Fibroblast of lung (primary cell): ENCODE measurements around the gene COG2. TPM values are rescaled to one million over a fixed set of nuclear protein-coding genes. Genes with fewer than 3 reads are reported as not detected.

Source experiments
- DNase-seq, 2 donors: peaks; one replicate each; pipeline versions ENCODE4 v3.0.0 to v3.0.0-alpha.2; 2010; ENCODE audit warnings: low read depth in 2 of 2
- H2AFZ ChIP-seq: 2 replicates; pipeline ENCODE4 v1.5.1; 2012; ENCODE audit warnings: low read length, control low read depth, inconsistent platforms
- H3K27ac ChIP-seq: 2 replicates; pipeline ENCODE4 v1.5.1; 2011; ENCODE audit warnings: low read length, control low read depth; ENCODE audit not compliant: insufficient read depth
- H3K27me3 ChIP-seq: 2 replicates; pipeline ENCODE4 v1.5.1; 2011; ENCODE audit warnings: mild to moderate bottlenecking, low read length; ENCODE audit not compliant: control insufficient read depth, insufficient read depth
- H3K36me3 ChIP-seq: 2 replicates; pipeline ENCODE4 v1.5.1; 2011; ENCODE audit warnings: low read length; ENCODE audit not compliant: control insufficient read depth, insufficient read depth
- H3K4me1 ChIP-seq: 2 replicates; pipeline ENCODE4 v1.5.1; 2011; ENCODE audit warnings: low read length; ENCODE audit not compliant: control insufficient read depth, insufficient read depth; ENCODE audit errors: extremely low read depth
- H3K4me2 ChIP-seq: 2 replicates; pipeline ENCODE4 v1.5.1; 2011; ENCODE audit warnings: low read length, control low read depth; ENCODE audit not compliant: insufficient read depth; ENCODE audit errors: extremely low read depth
- H3K4me3 ChIP-seq, 4 experiments: fragments of 200-600 bp in 1 of 4; sonication (generic) in 1 of 4; replicated peaks in 1 of 4; 2 replicates each; pipeline ENCODE4 v1.5.1; 2011 to 2016; ENCODE audit warnings: low read length in 4 of 4, low read depth in 3 of 4, mild to moderate bottlenecking in 3 of 4, control low read depth in 2 of 4, inconsistent platforms in 1 of 4, mixed read lengths in 1 of 4; ENCODE audit not compliant: insufficient read depth in 1 of 4; ENCODE audit errors: control extremely low read depth in 1 of 4
- H3K79me2 ChIP-seq: 2 replicates; pipeline ENCODE4 v1.5.1; 2012; ENCODE audit warnings: mild to moderate bottlenecking, low read length, inconsistent platforms; ENCODE audit not compliant: control insufficient read depth, insufficient read depth
- H3K9ac ChIP-seq: 2 replicates; pipeline ENCODE4 v1.5.1; 2011; ENCODE audit warnings: mild to moderate bottlenecking, low read length, control low read depth; ENCODE audit not compliant: insufficient read depth
- H3K9me3 ChIP-seq: 2 replicates; pipeline ENCODE4 v1.5.1; 2012; ENCODE audit warnings: low read depth, low read length; ENCODE audit not compliant: control insufficient read depth, insufficient read depth
- H4K20me1 ChIP-seq: 2 replicates; pipeline ENCODE4 v1.5.1; 2011; ENCODE audit warnings: low read length; ENCODE audit not compliant: control insufficient read depth, insufficient read depth; ENCODE audit errors: extremely low read depth
- EZH2 ChIP-seq: IDR thresholded peaks from 2 replicates; pipeline ENCODE4 v1.5.1; 2012; ENCODE audit warnings: low read length, control low read depth, mild to moderate bottlenecking; ENCODE audit errors: missing control alignments
- polyA plus RNA-seq, 2 donors: library from polyadenylated mRNA; depleted of rRNA in 1 of 2; stranded (reverse) in 1 of 2; unstranded in 1 of 2; fragments of >200 nt; gene quantifications; 2 replicates each; pipeline ENCODE4 v1.2.1, GENCODE V29; 2011 to 2012; ENCODE audit warnings: missing spikeins in 1 of 2
- total RNA-seq: library from RNA; depleted of rRNA; stranded (reverse); fragments of >200 nt; gene quantifications from 2 replicates; pipeline ENCODE4 v1.2.1, GENCODE V29; 2014
- TF ChIP-seq, protein P1 (sequence below), 2 donors: IDR thresholded peaks in 1 of 2; conservative IDR thresholded peaks in 1 of 2; 1 replicate in 1 of 2; 2 replicates in 1 of 2; pipeline ENCODE4 v1.5.1; 2011 to 2012; ENCODE audit warnings: low read length in 2 of 2, control low read depth in 1 of 2, inconsistent platforms in 1 of 2, low read depth in 1 of 2, mild to moderate bottlenecking in 1 of 2

COG2 gene
- total and polyA plus RNA-seq, 2 donors (not counting 1 experiment from before 2014, with no cell fraction given) = 15.4 to 21.5 TPM

DNA sequence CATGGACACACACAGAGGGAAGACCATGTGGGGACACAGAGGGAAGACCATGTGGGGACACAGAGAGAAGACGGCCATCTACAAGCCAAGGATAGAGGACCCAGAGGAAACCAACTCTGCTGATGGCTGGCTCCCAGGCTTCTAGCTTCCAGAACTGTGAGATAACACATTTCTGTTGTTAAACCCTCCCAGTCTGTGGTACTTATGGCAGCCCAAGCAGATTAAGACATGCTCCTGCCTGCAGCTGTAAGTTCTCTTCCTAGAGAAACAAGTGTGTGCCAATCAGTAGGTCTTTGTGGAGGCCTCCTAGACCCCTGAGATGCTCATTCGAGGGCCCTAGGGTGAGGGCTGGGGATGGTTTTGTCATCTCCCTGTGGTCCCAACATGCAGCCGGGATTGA lies 69.0 kb downstream of the COG2 start:
- TF ChIP-seq EZH2 = no peak
- TF ChIP-seq, protein P1, sequence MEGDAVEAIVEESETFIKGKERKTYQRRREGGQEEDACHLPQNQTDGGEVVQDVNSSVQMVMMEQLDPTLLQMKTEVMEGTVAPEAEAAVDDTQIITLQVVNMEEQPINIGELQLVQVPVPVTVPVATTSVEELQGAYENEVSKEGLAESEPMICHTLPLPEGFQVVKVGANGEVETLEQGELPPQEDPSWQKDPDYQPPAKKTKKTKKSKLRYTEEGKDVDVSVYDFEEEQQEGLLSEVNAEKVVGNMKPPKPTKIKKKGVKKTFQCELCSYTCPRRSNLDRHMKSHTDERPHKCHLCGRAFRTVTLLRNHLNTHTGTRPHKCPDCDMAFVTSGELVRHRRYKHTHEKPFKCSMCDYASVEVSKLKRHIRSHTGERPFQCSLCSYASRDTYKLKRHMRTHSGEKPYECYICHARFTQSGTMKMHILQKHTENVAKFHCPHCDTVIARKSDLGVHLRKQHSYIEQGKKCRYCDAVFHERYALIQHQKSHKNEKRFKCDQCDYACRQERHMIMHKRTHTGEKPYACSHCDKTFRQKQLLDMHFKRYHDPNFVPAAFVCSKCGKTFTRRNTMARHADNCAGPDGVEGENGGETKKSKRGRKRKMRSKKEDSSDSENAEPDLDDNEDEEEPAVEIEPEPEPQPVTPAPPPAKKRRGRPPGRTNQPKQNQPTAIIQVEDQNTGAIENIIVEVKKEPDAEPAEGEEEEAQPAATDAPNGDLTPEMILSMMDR (conservative IDR thresholded peaks at IDR 0.05 in 1 of 2, IDR thresholded peaks at IDR 0.05 in 1 of 2; ENCODE audit: low read depth in 1 of 2, low read length in 2 of 2) = no peak
- Histone ChIP-seq H3K4me1 (peaks cover 7% of the 10 kb centered on the region), H3K27me3 (no peaks in the 10 kb centered on the region), H3K4me3 (no peak overlapping the region), H3K9me3 (no peaks in the 10 kb centered on the region), H2AFZ (no peak overlapping the region), H3K4me2 (no peak overlapping the region), H4K20me1 (no peaks in the 10 kb centered on the region), H3K27ac (no peak overlapping the region), H3K36me3 (no peaks in the 10 kb centered on the region), H3K9ac (no peak overlapping the region), H3K79me2 (no peaks in the 10 kb centered on the region)
- peak in 1 of 2 donors; percentile 33 for DNase-seq

DNA sequence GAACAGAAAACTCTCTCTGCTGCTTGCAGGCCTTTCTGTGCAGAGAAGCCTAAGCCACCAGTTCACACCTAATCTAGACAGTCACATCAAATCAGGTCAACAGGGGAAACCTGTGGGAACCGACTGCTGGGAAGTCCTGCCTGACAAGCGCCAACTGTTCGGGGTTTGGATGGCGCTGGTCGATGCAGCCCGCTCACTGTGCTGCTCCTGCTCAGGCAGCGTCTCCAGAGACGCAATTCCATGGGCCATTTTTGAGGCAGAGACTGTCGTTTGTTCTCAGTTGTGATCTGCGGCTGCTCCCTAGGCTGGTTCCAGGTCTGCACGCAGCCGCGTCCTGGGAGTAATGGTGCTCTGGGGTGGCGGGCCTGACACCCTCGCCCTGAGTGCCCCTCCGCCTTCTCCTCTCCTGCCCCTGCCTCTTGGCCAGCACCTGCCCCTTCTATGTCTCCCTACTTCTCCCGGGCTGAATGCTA lies 70.2 kb downstream of the COG2 start:
- no peak for DNase-seq
- Histone ChIP-seq H3K4me3 (no peak overlapping the region), H3K9ac (no peak overlapping the region), H3K27ac (no peak overlapping the region), H4K20me1 (no peaks in the 10 kb centered on the region), H3K4me2 (no peak overlapping the region), H3K9me3 (no peaks in the 10 kb centered on the region), H3K4me1 (peaks cover 7% of the 10 kb centered on the region), H3K79me2 (no peaks in the 10 kb centered on the region), H3K36me3 (no peaks in the 10 kb centered on the region), H3K27me3 (no peaks in the 10 kb centered on the region), H2AFZ (no peak overlapping the region)
- no peak for TF ChIP-seq EZH2
- TF ChIP-seq, protein P1 (conservative IDR thresholded peaks at IDR 0.05 in 1 of 2, IDR thresholded peaks at IDR 0.05 in 1 of 2; ENCODE audit: low read depth in 1 of 2, low read length in 2 of 2) = no peak

DNA sequence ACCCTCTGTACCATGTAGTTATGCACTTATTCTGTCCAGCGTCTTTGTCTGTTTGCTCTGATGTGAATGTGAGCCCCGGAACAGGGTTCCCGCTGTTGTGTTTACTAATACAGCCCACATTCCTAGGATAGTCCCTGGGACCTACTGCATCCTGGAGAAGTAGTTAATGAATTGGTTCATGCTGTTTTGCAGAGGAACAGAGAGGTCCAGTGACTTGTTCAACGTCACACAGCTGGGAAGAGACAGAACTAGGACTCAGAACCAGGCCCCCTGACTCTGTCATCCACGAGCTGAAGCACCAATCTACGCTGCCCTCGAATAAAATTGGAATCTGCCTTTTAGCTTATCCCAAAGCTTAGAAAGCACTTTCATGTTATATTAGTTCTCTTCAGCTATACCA lies 70.9 kb downstream of the COG2 start:
- no peak overlapping the region for H3K4me2 ChIP-seq

More for the DNA sequence above, 70.9 kb downstream of the COG2 start:
- Histone ChIP-seq H3K79me2 (no peaks in the 10 kb centered on the region), H3K27me3 (no peaks in the 10 kb centered on the region), H2AFZ (no peak overlapping the region), H3K27ac (no peak overlapping the region), H3K4me3 (no peak overlapping the region), H3K9me3 (no peaks in the 10 kb centered on the region), H3K9ac (no peak overlapping the region), H4K20me1 (no peaks in the 10 kb centered on the region), H3K36me3 (no peaks in the 10 kb centered on the region), H3K4me1 (peaks cover 7% of the 10 kb centered on the region)
- TF ChIP-seq, protein P1 (conservative IDR thresholded peaks at IDR 0.05 in 1 of 2, IDR thresholded peaks at IDR 0.05 in 1 of 2; ENCODE audit: low read depth in 1 of 2, low read length in 2 of 2) = no peak
- TF ChIP-seq EZH2 = no peak
- no peak for DNase-seq
